Measurements from ENCODE around the gene STX12.
"Not testable (repeated sequence)": the region's sequence is repeated elsewhere in the genome, so short reads cannot be mapped to it uniquely, and the experiment has no call there.

STX12 gene

GRCh38 chr1:27871076-27871475 is 98.1 kb downstream of the STX12 start:
- not testable (repeated sequence) for DNase-seq

- peak; percentile 7 for DNase-seq
Measured at GRCh38 chr1:27872059-27872801, 99.2 kb downstream of the STX12 start, which contains the start of gene THEMIS2. Gene THEMIS2 (plus strand): TSS chr1:27872544. CDS start chr1:27872572, 28 bp downstream.

- DNase-seq: no peak
Measured at GRCh38 chr1:27872802-27873551, 100.0 kb downstream of the STX12 start.

GRCh38 chr1:27873671-27874384 is 100.8 kb downstream of the STX12 start:
- no peak for DNase-seq

Data from NCI-H510A treated with DMSO at 0.1 percent for 48 hours (cell line).